ENCODE data around the gene CLDN12.
A peak's percentile ranks its signal among the peaks of the same experiment; 100 is the strongest.

The CLDN12 gene

DNA sequence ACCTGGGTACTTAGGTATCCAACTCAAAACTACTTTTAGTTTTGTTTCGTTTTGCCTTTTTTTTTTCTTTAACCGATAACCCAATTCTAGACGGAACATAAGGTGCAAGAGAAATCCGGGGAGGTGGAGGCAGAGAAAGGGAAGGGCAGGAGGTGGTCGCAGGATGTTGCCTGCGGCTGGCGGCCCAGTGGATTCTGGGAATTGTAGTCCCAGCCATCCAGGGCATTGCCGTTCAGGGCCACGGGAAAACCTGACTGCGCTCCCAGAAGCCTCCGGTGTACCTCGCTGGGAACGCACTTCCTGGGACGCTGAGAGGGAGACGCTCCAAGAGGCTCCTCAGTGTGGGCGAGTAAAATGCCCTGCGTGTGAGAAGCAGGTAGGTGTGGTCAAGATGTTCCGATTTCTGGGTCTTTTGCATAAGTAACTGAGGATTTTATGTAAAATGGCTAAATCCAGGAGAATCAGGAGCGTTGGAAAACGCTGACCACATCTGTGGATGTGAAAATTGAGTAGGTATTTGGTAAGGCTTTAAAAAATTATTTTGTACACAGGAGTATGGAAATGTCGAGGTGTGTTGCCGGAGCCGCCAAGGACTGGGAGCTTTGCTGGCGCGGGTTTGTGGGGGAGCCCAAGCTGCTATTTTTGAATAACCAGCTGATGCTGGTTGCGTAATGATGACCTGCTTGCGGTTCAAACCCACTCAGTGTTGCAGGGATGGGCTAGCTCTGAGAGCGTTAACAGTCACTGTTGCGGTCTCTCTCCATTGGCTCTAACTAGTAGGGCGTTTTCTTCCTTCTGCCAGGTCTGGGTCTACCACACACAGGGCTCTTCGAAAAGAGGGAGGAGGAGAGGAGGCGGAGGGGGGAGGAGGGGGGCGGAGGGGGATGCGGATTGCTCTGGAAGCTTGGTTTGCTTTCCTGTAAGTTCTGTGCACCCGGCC, at the start of gene CLDN12:
Gene CLDN12 (plus strand): TSS at position 288 of the 940 bp plus-strand sequence. CDS start 9,216 bp downstream, outside the sequence.
- peak; percentile 90 for DNase-seq (ENCODE audit: low read depth)

DNA sequence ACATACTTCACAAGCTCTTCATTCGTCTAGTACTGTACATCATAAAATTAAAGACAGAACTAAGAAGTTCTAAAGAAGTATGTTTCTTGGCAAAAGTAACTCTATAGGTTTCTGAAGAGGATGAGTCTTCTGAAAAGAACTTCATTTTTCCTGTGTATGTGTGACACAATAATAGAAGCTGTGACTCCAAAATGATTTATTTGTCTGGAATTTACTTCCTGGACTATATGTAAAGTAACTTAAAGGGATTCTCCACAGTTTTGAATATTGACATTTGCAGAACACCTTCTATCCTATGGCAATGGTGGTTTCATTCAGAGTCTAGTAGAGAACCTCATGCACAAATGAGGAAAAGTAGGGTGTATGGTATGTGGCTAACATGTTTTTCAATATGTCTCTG, 19.8 kb upstream of the CLDN12 start:
- DNase-seq (ENCODE audit: low read depth): no peak

DNA sequence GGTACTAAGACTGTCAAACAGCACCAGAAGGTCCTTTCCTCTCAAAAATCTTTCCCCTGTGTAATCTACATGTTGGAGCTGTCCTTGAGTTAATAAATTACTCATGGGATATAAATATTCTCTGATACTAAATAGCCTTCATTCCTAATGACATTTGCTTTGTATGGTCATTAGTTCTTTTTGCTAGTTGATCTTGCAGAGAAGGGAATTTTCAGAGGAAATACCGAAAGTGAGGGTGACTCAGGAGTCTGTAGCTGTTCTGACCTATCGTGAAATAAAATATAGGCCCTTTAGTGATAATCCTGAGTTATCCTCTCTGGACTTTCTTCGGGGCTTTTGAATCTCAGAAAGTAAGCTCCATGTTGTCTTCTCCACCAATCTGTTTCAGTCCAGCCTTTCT, 19.4 kb upstream of the CLDN12 start:
- no peak for DNase-seq (ENCODE audit: low read depth)

- DNase-seq (ENCODE audit: low read depth): no peak
These were observed 18.8 kb upstream of the CLDN12 start for GRCh38 chr7:90384433-90384832.

GRCh38 chr7:90387470-90388240, 15.6 kb upstream of the CLDN12 start:
- no peak for DNase-seq (ENCODE audit: low read depth)

DNA sequence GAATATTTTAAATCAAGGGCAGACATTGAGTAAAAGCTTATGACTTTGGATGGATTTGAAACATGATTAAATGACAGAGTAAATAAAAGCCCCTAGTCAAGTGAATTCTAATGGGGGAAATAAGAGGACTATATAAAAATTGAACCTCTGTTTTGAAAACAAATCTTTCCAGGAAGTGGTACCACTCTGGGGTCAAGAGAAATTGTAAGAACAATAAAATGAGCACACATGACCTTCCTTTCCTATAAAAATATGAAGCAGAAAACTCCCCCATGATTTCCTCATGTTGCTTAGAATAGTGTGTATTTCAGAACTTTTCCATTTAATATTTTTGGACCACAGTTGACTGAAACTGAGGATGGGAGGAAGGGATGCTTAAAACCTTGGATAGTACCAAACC, 12.3 kb upstream of the CLDN12 start:
- no peak for DNase-seq (ENCODE audit: low read depth)

DNA sequence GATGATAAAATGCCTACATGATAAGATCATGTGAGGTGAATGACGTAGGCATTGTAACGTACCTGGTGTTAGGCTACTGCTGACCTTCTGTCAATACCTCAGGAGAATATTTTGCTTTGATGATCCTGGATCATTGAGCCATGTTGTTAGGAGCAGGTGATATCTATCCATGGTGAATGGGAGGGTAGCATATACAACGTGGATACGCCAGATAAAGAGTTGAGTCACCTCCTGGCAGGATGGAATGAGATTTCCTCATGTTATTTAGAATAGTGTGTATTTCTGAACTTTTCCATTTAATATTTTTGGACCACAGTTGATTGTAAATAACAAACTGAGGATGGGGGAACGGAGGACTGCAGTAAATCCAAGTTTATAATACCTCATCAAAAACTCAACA, 11.8 kb upstream of the CLDN12 start:
- no peak for DNase-seq (ENCODE audit: low read depth)

- no peak for DNase-seq (ENCODE audit: low read depth)
These were observed 6.8 kb upstream of the CLDN12 start for GRCh38 chr7:90396420-90396819.

DNA sequence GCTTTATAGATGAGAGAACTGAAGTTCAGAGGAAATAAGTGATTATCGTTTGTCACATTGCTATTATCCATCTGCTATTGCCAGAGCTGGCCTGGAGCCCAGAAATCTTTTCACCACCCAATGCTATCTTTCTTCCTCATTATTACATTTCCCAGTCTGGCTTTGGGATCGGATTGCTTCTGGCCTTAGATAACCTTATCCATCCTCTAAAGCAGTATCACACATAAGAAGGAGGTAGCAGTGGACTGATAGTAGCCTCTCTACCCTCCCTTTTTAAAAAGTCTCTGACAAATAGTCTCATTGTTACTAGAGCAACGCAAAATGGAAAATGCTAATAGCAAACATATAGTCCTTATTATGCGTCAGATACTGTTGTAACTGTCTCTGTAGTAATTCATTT, 1.3 kb upstream of the CLDN12 start:
- DNase-seq (ENCODE audit: low read depth): no peak

- no peak for DNase-seq (ENCODE audit: low read depth)
These were observed 482 bp upstream of the CLDN12 start for GRCh38 chr7:90402785-90403173.

- DNase-seq (ENCODE audit: low read depth): no peak
These were observed 1.5 kb downstream of the CLDN12 start for GRCh38 chr7:90404777-90405176.

DNA sequence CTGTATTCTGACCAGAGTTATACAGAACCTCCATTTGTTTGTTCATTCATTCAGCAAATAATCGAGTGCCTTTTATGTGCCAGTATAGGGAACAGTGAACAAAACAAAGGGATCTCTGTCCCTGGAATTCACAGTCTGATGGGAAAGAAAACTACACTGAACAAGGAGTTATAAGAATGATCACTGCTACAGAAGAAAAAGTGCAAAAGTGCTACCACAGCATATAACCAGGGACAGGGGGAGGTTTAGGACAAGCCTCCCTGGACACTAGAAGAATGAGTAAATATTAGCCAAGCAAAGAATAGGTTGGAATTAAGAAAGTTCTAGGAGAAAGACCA, 4.2 kb downstream of the CLDN12 start:
- no peak for DNase-seq (ENCODE audit: low read depth)

DNA sequence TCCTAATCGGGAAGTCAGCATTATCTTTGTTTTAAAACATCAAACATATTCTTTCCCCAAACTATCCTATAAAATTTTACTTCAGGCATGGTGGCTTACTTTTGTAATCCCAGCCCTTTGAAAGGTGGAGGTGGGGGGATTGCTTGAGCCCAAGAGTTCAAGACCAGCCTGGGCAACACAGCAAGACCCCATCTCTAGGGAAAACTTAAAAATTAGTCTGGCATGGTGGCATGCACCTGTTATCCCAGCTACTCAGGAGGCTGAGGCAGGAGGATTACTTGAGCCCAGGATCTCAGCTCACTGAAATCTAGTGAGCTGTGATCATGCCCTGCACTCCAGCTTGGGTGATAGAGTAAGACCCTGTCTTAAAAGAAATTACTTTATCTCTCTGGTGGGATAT, 4.9 kb downstream of the CLDN12 start:
- DNase-seq (ENCODE audit: low read depth): no peak

- no peak for DNase-seq (ENCODE audit: low read depth)
These were observed 6.4 kb downstream of the CLDN12 start for GRCh38 chr7:90409667-90410066.

- DNase-seq (ENCODE audit: low read depth): no peak
These were observed 8.2 kb downstream of the CLDN12 start for GRCh38 chr7:90411510-90411909.

DNA sequence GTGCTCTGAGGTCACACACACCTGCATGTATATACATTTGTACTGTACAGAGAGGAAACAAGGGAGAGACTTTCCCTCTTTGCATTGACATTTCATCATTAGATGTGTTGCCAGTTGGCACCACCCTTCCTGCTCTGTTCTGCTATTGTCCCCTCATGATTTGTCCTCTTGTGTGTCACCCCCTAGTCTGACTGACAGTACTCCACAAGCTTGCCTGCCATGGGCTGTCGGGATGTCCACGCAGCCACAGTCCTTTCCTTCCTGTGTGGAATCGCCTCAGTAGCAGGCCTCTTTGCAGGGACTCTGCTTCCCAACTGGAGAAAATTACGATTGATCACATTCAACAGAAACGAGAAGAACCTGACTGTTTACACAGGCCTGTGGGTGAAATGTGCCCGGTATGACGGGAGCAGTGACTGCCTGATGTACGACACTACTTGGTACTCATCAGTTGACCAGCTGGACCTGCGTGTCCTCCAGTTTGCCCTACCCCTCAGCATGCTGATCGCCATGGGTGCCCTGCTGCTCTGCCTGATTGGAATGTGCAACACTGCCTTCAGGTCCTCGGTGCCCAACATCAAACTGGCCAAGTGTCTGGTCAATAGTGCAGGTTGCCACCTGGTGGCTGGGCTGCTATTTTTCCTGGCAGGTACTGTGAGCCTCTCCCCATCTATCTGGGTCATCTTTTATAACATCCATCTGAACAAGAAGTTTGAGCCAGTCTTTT, 9.4 kb downstream of the CLDN12 start:
- no peak for DNase-seq (ENCODE audit: low read depth)

DNA sequence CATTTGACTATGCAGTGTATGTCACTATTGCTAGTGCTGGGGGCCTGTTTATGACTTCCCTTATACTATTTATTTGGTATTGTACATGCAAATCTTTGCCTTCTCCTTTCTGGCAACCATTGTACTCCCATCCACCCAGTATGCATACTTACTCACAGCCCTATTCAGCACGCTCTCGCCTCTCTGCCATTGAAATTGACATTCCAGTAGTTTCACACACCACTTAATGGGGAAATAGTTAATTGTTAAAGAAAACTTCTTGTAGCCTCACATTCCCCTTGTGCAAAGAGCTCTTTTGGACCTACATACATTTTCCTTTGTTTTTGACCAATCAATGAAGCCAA, 9.9 kb downstream of the CLDN12 start:
- DNase-seq (ENCODE audit: low read depth): no peak

- no peak for DNase-seq (ENCODE audit: low read depth)
These were observed 18.4 kb downstream of the CLDN12 start for GRCh38 chr7:90421651-90422050.

DNA sequence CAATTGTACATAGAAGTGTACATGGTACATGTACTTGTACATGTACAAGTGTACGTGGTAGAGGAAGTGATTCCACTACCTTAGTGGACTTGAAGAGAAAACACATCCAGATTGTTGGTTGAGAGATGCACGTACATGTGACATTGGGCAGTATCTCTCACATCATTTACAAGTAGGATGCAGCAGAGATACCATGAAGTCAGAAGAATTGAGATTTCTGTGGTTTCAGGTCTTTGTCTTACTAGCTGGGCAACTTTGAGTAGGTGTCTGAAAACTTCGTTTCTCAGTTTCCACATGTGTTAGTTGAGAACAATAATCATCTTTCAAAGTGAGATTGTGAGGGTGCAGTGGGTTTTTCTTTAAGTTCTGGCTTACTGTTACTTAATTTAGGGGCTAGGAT, 21.5 kb downstream of the CLDN12 start:
- DNase-seq (ENCODE audit: low read depth): no peak

DNA sequence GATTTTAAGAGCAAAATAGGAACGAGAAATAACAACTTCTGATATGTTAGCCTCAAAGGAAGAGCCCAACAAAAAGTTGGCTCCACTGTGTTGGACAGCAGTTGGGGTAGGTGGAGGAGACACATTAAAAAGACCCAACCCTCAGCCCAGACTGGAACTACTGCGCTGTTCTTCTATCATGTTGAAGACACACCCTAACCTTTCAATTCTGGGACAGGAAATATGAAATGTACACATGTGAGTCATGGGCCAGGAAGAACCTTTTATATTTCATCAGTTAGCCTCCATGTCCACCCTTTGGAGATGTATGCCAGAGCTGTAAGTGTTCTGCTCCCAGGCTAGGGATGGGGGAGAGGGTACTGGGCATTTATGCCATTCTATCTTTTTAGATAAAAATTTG, 22.1 kb downstream of the CLDN12 start:
- DNase-seq (ENCODE audit: low read depth): no peak

- no peak for DNase-seq (ENCODE audit: low read depth)
These were observed 27.6 kb downstream of the CLDN12 start for GRCh38 chr7:90430614-90431460.

- DNase-seq (ENCODE audit: low read depth): no peak
These were observed 29.5 kb downstream of the CLDN12 start for GRCh38 chr7:90432752-90433151.
